ENCODE measurements around the gene PRPF39.

PRPF39 gene

GRCh38 chr14:45145214-45145613, 61.3 kb downstream of the PRPF39 start:
- H3K36me3 Mint-ChIP-seq (ENCODE audit: low read depth) = peaks cover 43% of the 10 kb centered on the region
- no peak for TF ChIP-seq CTCF (IDR thresholded peaks at IDR 0.05)
- no peak for DNase-seq

GRCh38 chr14:45149602-45150001, 65.7 kb downstream of the PRPF39 start:
- no peak overlapping the region for H3K4me3 Mint-ChIP-seq

More at GRCh38 chr14:45145214-45145613, 61.3 kb downstream of the PRPF39 start:
- no peaks in the 10 kb centered on the region for H3K27me3 Mint-ChIP-seq (ENCODE audit: low read depth, poor library complexity)
- H3K4me1 Mint-ChIP-seq = peaks cover 5% of the 10 kb centered on the region
- H3K9me3 Mint-ChIP-seq = peaks cover 7% of the 10 kb centered on the region
- no peak overlapping the region for H3K4me3 Mint-ChIP-seq
- H3K27ac Mint-ChIP-seq = no peak overlapping the region

GRCh38 chr14:45150386-45150890, 66.5 kb downstream of the PRPF39 start:
- no peak for TF ChIP-seq CTCF (IDR thresholded peaks at IDR 0.05)
- H3K27ac Mint-ChIP-seq = no peak overlapping the region

More at GRCh38 chr14:45149602-45150001, 65.7 kb downstream of the PRPF39 start:
- Mint-ChIP-seq H3K4me1 (no peaks in the 10 kb centered on the region), H3K36me3 (ENCODE audit: low read depth) (peaks cover 33% of the 10 kb centered on the region), H3K27ac (peak overlapping the region; percentile 68), H3K9me3 (peaks cover 7% of the 10 kb centered on the region), H3K27me3 (ENCODE audit: low read depth, poor library complexity) (no peaks in the 10 kb centered on the region)
- DNase-seq = no peak
- TF ChIP-seq CTCF (IDR thresholded peaks at IDR 0.05) = no peak

DNA sequence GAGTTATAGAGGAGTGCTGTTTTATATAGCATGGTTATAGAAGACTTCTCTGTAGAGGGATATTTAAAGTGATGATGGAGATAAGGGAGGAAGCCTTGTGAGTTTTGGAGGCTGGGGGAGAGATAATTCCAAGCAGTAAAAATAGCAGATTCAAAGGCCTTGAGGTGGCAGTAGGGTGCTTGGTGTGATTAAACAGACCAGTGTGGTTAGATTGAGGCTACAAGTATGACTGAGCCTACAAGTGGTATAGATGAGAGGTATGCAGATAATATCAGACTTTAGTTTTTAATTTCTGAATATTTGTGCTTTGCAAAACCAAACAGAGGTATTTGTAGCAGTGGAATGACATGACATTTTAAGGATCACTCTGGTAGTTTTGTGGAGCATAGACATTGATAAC, 72.2 kb downstream of the PRPF39 start:
- Mint-ChIP-seq H3K9me3 (no peaks in the 10 kb centered on the region), H3K27me3 (ENCODE audit: low read depth, poor library complexity) (no peaks in the 10 kb centered on the region), H3K4me3 (no peak overlapping the region), H3K36me3 (ENCODE audit: low read depth) (peaks cover 14% of the 10 kb centered on the region), H3K4me1 (no peaks in the 10 kb centered on the region), H3K27ac (no peak overlapping the region)
- no peak for TF ChIP-seq CTCF (IDR thresholded peaks at IDR 0.05)
- DNase-seq = no peak

More at GRCh38 chr14:45150386-45150890, 66.5 kb downstream of the PRPF39 start:
- DNase-seq = no peak
- no peaks in the 10 kb centered on the region for H3K4me1 Mint-ChIP-seq
- peaks cover 25% of the 10 kb centered on the region for H3K36me3 Mint-ChIP-seq (ENCODE audit: low read depth)
- H3K27me3 Mint-ChIP-seq (ENCODE audit: low read depth, poor library complexity) = no peaks in the 10 kb centered on the region
- no peak overlapping the region for H3K4me3 Mint-ChIP-seq
- peaks cover 1% of the 10 kb centered on the region for H3K9me3 Mint-ChIP-seq

Measured in nephron progenitor cell (in vitro differentiated cells).